SU-DHL-6 (cell line): ENCODE measurements around the gene NOTUM.

Experiments
- CTCF ChIP-seq: fragments of 200-600 bp; sonication (generic); IDR thresholded peaks from one replicate; pipeline ENCODE4 v1.5.1; 2017; ENCODE audit warnings: antibody characterized with exemption, mild to moderate bottlenecking, low read length, moderate library complexity; ENCODE audit not compliant: insufficient read depth, poor library complexity, severe bottlenecking
- EZH2phosphoT487 ChIP-seq: fragments of 200-600 bp; sonication (generic), shearing (Covaris generic); conservative IDR thresholded peaks from 2 replicates; pipeline ENCODE4 v1.6.1; 2018; ENCODE audit warnings: mild to moderate bottlenecking, antibody characterized with exemption, low read length, moderate library complexity, mixed read lengths

DNA sequence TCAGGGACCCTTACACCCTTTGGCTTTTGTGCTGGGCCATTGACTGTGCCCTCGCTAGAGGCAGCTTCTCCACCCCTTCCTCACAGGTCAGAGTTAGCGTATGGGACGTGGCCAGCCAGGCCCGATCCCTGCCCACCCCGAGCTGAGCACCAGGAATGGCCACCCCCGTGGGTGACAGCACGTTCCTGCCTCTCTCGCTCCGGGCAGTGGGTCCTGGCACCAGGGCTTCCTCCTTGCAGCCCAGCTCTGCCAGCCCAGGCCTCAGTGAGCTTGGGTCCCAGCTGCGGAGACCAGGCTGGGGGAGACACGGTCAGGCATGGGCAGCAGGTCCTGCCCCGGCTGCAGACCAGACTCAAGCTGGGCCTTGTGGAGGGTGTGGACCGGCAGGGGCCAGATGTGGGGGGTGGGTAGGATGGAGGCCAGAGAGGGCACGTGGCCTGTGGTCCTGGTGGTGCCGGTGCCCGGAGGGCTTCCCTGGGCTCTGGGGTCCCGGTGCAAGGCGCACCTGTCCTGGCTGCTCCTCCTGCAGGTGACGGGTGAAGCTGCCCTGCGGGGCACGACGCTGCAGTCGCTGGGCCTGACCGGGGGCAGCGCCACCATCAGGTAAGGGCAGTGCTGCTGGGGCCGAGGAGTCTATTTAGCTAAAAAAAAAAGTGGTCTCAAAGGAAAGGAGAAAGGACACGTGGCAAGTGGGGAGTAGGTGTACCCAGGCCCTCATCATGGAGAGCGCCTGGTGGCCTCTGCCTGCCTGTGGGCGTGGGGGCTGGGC lies 34.7 kb upstream of the NOTUM start:
- TF ChIP-seq CTCF = no peak
- TF ChIP-seq EZH2phosphoT487 = no peak
